GM21717 (cell line): ENCODE results near the gene PATZ1.
"Not testable (repeated sequence)": the region's sequence is repeated elsewhere in the genome, so short reads cannot be mapped to it uniquely, and the experiment has no call there.

Source experiments
- ATAC-seq: cut with Tn5 transposase; IDR thresholded peaks from one replicate; pipeline ENCODE4 v1.9.1; 2021; ENCODE audit warnings: mild to moderate bottlenecking, moderate library complexity; ENCODE audit not compliant: unreplicated experiment

The PATZ1 gene

DNA sequence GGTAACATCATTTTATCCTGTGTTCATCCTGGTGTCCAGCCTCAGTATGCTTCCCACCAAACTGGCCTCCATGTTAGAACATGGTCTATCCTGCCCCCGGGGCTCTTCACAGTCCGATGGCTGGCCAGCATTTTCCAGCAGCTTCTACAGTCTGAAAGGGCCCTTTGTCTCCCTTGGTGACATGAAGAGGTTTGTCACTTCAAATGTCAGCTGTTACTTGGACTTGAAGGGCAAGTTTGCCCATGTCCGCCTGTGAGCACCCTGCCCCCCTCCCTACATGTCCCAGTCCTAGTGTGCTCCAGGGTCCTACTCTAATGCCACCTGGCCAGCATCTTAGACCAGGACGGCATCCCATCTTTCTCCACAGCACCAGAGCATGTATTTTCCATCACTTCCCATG, 24.7 kb downstream of the PATZ1 start:
- ATAC-seq, result no peak

DNA sequence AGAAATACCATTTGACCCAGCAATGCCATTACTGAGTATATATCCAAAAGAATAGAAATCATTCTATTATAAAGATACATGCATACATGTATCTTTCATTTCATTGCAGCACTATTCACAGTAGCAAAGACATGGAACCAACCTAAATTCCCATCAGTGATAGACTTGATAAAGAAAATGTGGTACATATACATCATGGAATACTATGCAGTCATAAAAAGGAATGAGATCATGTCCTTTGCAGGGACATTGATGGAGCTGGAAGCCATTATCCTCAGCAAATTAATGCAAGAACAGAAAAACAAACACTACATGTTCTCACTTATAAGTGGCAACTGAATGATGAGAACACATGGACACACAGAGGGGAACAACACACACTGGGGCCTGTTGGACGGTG, 31.9 kb downstream of the PATZ1 start:
- not testable (repeated sequence) for ATAC-seq

DNA sequence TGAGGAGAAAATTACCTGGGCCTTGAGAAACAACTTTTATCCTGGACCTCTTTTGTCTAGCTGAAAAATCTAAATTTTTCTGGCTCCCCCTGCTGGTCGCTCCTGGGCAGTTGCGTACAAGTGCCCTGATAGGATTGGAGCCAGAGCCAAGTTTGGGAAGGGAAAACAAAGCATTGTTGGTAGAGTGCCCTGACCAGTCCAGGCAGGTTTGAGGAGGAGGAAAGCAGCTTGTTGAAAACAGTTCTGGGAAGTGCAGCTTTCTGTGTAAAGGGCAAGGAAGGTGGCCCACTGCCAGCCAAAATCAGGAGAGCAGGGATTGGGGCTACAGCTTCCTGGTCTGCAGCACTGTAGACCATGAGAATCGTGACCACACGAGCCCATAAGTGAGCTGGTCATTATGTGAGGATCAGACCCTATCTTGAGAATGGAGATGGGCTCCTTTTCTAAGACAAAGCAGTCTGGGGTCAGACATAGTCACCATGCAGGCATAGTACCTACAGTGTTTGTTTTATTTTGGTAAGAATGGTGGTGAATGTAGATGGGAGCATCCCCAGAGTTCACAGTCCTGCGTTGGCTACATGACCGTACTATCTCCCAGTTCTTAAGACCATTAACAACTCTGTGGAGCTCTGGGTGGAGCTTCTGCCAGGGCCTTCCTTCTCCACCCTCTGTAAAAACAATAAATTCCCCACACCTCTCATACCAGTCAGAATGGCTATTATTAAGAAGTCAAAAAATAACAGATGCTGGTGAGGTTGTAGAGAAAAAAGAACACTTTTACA, 32.6 kb downstream of the PATZ1 start:
- ATAC-seq, result no peak

DNA sequence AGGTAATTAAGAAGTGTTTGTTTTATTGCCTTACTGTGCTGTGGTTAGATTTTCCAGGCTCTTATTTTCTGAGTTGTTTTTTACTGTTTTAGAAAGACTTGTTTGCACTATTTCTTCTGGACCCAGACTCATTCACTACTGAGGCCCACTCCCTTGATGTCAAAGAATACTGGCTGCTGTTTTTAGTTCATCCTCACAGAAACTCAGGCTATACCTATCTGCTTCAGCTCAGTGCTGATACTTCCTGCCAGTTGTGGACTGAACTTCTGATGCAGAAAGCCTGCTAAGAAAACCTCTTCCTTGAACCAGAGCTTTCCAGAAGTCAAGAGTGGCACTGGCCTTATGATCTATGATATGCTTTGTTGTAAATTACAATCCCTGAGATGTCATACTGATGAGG, 38.0 kb downstream of the PATZ1 start:
- ATAC-seq, result no peak

DNA sequence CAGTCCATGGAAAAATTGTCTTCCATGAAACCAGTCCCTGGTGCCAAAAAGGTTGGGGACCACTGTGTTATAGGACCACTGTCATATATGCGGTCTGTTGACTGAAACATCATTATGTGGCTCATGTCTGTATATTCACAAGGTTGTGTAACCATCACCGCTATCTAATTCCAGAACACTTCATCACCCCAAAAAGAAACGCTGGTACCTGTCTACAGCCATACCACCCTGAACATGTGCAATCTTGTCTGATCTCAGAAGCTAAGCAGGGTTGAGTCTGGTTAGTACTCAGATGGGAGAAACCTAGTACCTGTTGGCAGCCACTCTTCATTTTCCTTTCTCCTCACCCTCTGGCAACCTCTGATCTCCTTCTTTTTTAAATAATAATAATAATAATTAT, 41.0 kb downstream of the PATZ1 start:
- no peak for ATAC-seq

DNA sequence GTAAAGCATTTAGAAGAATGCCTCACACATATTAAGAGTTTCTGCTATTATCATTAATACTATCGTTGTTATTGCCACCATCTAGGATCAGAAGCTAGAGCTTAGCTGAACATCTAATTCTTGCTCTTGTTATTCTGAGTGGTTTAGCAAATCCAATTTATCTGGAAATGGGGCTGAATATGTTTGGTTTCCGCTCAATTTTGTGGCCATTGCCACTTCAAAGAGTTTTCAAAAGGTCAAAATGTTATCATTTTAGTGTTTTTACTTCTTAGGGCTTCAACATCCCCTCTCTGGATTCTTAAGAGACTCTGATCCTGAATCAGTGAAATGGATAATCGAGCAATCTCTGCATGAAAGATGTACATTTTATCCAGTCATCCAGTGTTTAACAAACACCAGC, 43.6 kb downstream of the PATZ1 start:
- ATAC-seq, result no peak

DNA sequence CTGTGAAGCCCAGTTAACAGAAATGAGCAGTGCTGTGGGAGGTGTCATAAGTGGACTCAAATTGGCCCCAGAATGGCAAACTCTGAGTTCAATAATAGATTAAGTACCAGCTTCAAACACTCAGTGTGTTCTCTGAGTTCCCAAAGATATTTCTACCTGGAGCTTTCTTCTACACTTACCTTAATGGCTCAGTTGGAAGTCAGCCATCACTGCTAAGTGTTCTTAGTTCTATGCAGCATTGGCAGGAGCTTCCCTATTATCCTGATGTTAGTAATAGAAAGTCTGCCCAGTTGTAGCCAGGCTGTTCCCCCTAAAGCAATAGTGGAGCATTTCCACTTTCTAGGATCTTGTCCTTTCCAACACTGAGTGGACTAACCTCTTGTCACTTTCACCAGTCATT, 44.1 kb downstream of the PATZ1 start:
- ATAC-seq, result no peak

DNA sequence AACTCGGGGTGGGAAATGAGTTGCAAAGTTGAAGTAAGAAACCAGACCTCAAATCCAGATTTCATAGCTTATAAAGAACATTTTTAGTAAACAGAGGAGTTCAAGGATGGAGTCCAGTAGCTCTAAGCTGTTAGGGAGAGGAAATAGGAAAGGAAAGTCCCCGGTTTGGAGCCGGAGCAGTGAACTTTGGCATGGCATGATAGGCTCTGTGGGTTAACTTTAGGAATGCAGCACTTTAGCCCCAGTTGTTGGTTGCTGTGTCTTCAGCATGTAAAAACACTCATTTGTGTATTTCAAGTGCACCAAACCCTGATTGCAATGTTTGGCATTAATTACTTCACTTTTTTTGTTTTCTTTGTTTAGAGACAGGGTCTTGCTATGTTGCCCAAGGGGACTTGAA, 45.2 kb downstream of the PATZ1 start:
- no peak for ATAC-seq

DNA sequence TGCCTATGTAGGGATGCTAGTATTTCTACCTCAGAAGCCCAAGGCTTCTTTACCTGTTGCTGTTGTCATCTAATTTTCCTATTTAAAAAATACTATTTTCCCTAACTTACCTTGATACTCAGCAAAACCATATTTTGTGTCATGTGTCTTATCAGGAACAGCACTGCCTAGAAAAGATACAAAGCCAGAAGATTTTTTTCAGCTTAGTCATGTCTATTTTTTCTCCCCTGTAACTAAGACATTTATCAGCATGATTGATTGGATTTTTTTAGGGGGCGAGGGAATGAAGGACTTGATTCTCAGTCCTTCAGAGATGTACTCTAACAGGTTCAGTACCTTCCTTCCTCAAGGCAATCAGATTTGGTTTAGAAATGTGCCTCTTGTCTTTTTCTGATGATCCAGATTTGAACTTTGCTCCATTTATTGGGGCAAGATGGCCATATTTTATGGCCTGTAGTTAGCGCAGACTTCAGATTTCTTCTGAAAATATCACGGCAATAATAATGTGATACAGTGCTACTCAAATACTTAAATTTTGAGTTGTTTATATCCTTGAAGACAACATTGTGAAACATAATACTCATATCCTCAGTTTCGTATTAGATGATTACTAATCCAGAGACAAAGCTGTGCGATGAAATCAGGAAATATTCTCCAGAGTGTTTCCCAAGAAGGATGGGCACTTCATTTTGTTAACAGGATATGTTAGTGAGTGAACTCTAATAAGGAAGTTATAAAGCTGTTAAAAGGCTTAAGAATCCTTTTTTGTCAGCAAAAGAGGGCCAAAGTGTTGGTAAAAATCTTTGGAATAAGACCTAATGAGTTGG, 50.1 kb downstream of the PATZ1 start:
- no peak for ATAC-seq

DNA sequence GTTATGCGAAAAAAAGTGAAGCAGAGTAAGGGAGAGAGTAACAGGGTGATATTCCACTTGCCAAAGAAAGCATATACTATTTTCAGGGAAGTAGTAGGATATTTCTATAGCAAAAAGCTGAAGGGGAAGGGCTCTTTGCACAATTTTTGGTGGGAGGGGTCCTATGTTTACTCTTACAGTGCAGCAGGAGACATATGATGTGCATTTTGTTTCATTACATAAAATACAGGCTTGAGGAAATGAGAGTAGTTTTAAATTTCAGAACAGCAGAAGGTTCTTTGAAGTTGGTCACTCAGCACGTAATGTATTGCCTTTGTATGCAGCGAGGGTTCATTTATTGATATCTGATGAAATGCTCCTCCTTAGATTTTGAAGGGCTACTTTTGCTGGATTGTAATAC, 50.8 kb downstream of the PATZ1 start:
- ATAC-seq, result no peak

DNA sequence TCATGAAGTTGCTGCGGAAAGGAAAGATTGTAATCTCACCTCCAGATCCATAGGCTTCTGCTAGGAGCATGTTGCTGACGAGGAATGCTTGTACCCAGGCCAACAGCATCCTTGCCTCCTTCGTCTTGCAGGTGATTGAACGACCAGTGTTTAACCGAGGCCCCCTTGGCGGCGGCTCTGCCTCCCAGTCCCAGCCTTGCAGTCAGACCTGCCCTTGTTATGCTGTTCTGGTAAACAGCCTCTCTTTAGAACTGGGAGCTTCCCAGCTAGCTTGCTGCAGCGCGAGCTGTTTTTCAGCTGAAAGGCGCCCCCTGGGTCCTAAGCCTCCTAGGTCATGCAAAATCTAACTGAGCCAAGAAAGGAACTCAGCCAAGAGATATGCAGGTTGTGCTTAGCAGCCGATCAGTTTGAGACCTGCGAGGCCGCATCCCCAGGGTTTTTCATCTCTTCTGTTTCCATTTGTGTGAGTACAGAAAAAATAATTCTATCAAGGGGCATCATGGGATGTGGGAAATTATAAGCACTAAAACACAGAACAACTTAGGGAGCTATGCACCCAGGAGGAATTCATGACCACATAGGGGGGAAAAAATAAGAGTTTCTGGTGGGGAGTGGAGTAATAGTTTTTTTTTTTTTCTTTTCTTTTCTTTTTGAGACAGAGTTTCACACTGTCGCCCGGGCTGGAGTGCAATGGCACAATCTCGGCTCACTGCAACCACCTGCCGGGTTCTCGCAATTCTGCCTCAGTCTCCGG, 53.7 kb downstream of the PATZ1 start, which contains the start of gene PIK3IP1:
Gene PIK3IP1, minus strand, starts transcription at position 253 of the 754 bp plus-strand sequence. Its CDS starts 144 bp downstream, at position 109.
- ATAC-seq, result no peak

DNA sequence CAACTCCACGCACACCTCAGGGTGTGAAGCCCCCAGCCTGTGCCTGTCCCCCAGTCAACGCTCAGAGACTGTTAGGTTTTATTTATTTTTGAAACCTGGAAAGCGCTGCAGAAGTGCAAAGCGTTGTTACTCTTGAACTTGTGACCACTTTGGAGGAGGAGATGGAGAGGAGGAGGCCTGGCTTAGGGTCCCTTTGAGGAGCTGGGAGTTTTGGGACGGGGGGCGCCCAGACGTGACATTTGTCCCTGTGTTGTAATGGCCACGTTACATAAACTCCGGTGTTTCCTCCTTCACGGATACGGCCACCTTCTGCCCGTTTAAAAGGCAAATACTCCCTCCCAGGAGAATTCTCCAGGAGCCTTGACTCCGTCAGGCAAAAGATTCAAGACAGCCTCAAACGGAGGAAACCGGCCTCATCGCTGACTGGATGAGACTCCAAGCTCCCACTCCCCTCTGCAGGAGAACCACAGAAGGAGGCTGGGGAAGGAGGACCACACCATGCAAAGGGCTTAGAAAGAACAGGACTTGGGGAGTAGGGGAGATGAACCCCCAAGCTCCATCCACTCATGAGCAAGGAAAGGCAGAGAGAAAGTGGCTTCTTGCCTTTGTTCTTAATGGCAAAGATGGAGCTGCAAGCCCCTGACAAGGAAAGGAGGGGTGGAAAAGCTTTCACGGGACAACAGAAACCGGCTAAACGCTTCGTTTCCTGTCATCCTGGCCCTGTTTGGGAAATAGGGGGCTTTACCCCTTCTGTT, 54.5 kb downstream of the PATZ1 start:
- ATAC-seq, result no peak

DNA sequence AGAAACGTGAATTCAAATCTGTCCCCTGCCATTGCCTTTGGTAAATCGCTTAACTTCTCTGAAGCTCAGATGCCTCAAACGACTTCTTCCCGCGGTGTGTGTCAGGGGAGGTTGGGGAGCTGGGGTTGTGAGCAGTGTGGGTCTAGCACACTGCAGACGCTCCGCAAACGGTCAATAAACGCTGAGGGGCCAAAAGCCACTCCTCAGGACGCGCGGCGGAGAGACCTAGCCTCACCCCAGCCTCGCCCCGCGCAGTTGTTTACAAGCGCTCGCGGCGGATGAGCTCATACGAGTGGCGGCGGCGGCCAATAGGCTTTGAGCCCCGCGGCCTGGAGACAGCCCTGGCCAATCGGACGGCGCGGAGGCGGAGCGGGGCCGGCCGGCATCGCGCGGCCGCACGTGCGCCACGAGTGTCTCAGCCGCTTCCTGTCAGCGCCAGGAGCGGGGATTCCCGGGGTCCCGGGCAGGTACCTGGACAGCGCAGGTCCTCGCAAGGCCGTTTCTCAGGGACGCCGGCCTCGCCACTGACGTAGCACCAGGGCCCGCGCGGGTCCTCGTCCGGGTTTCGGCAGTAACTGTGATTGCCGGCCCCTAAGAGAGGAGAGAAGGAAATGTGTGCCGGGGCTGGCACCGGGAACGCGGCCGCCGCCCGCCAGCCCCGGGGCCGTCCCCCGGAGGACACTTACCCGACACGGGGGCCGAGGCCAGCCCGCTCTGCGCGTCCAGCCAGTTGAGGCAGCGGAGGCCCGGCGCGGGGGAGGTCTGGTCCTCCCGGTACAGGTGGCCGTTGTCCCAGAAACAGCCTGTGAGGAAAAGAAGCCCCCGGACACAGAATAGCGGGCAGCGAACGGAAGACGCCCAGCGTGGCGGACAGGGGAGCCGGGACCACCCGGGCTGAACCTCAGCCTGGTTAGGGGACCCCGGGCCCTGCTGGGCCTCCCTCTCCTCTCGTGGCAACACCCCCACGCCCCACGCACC, 55.4 kb downstream of the PATZ1 start:
- ATAC-seq, result peak; percentile 88

DNA sequence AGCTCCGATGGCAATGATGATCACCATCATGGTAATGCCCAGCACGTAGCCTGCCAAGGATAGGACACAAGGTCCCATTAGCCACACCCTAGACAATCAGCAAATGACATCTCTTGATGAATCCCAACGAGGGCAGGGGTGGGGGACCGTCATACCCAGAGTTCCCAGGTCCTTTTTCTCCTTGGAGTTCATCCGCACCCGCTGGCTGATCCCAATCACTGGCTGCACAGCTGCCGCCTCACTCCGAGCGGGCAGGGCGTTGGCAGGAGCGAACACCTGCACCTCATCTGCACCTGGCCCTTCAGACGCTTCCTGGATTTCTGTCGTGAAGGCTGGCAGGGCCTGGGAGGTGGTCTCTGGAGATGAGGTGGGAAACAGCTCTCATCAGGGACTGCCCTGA, 56.8 kb downstream of the PATZ1 start:
- ATAC-seq, result no peak

DNA sequence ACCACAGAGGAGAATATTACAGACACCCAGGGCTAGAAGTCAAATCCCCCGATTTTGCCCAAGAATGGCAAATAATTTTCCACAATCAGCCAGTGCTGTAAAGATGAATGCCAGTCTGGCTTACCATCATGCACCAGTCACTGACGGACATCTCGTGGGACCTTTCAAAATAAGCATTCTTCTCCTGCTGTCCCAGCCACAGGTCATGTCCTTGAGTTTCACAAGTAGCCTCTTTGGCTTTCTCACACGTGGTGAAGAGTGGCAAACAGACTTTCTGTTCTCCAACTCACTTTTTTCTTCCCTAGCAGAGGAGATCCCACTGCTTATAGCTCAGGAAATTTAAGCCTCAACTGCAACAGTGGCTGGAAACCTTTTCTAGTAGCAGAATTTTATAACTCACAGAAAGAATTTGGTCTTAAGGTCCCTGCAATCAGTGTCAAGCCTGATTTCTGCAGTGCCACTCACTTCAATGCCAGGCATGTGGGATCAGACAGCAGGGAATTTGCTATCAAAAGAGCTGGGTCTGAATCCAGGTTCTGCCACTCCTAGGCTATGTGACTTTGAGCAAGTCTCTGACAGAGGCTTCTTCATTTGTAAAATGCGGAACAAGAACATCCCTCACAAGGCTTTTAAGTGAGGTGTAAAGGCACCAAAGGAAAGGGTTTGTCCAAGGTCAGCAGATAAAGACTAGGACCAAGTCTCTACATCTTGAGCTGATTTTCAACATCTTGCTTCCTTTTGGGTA, 57.5 kb downstream of the PATZ1 start:
- no peak for ATAC-seq

DNA sequence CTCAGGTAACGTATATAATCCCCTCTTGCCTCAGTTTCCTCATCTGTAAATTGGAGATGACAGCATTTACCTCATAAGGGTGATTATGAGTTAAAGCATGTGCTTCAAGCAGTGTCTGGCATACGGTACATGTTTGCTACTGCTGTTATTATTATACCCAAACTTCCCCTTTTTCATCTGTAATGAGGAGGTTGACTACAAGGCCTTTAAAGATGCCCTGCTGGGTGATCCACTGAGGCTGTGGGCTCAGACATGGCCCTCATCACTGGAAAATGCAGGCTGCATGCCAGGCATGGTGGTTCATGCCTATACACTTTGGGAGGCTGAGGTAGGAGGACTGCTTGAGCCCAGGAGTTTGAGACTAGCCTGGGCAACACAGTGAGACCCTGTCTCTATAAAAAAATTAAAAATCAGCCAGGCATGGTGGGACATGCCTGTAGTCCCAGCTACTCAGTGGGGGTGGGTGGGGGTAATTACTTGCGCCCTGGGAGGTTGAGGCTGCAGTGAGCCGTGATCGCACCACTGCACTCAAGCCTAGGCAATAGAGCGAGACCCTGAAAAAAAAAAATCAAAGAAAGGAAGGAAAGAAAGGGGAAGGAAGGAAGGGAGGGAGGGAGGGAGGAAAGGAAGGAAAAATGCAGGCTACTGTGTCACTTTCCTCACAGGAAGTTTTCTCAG, 58.2 kb downstream of the PATZ1 start:
- ATAC-seq, result no peak

DNA sequence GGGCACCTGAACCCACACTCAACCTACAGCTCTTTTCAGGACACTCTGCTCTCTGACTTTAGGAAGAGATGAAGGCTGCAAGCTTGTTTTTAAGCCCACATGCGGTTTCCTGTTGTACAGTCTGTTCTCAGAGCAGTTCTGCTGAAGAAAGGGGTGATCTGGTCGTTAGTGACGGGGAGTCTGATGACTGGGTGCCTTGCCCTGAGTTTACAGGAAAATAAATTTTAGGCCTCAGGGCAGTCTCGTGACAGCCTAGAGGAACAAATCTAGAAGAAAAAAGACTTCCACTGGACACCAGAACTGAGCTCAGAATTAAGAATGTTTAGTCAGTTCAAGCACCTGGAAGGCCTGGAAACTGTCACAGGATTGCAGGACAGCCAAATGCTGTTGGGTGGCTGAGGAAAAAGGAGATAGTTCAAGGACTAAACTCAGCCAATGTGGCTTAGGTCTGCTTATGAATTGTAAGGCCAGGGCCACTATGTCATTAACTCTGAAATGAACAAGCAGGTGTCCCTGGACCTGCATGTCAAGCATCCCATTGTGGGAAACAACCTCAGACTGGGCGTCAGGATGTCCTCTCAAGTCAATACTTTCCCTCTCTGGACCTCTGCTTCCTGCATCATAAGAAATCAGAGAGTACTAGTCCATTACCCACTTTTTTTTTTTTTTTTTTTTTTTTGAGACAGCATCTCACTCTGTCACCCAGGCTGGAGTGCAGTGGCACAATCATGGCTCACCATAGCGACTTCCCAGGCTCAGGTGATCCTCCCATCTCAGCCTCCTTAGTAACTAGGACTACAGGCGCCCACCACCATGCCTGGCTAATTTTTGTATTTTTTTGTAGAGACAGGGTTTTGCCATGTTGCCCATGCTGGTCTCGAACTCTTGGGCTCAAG, 59.5 kb downstream of the PATZ1 start:
- no peak for ATAC-seq
